GM18511 (cell line): ENCODE data around the gene ANO1.
"Not testable (repeated sequence)": the region's sequence is repeated elsewhere in the genome, so short reads cannot be mapped to it uniquely, and the experiment has no call there.

Experiments used
- ATAC-seq: cut with Tn5 transposase; IDR thresholded peaks from one replicate; pipeline ENCODE4 v1.9.1; 2021; ENCODE audit warnings: mild to moderate bottlenecking, moderate library complexity; ENCODE audit not compliant: unreplicated experiment

The ANO1 gene

DNA sequence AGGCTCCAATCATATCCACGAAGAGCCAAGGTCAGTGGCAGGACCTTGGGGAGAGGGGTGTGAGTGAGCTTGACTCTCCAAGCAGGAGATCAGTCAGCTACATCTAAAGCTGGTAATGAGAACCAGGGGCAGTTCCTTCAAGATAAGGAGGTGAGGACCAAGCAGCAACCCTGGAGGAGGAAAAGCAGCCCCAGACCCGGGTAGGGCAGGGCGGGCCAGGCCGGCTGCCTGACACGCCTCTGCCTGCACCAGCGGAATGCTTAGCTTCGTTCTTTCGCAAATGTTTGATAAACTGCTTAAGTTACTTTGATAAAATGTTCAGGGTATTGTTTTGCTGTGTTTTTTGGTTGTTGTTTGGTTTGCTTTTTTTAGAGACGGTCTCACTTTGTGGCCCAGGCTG, 106.3 kb downstream of the ANO1 start:
- ATAC-seq: no peak

DNA sequence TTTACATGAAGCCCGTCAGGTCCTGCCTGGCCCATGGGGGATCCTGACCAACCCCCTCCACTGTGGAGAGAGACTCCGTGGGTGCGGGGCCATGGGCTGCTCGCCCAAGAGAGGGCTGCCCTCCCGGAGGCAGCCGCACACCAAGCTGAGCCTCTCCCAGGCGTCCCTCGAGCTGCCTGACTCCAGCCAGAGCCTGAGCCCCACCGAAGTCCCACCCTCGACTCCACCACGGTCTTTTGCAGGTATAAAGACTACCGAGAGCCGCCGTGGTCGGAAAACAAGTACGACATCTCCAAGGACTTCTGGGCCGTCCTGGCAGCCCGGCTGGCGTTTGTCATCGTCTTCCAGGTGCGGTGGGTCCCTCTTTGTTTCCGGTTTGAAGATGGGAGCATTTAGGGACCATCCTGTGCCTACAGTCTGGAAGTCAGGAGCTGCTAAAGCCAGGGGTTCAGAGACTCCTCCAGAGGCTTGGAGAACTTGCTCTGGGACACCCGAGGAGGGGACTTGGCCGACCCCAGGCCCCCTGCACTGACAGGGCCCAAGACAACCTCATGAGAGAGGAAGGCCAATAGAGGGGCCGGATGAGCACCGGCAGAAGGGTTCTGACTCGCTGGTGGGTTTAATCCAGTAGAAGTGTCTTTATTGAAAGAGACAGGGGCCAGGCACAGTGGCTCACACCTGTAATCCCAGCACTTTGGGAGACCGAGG, 107.4 kb downstream of the ANO1 start:
- no peak for ATAC-seq

DNA sequence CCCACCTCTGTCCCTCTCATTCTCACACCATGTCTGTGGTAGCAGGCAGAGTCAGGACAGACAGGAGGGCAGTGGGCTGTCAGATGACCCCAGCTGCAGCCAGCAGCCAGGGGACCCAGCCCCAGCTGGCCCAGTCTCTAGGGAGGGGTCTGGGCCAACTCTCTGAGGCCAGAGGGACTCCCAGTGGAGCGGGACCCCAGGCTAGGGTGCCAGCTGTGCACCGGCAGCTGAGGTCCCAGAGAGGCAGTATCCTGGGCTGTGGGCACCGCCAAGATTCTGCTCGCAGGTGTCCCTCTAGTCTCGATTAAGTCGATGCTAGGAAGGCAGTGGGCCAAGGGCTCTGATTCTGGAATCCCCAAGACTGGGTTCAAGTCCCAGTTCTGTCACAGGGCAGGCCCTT, 108.3 kb downstream of the ANO1 start:
- no peak for ATAC-seq

DNA sequence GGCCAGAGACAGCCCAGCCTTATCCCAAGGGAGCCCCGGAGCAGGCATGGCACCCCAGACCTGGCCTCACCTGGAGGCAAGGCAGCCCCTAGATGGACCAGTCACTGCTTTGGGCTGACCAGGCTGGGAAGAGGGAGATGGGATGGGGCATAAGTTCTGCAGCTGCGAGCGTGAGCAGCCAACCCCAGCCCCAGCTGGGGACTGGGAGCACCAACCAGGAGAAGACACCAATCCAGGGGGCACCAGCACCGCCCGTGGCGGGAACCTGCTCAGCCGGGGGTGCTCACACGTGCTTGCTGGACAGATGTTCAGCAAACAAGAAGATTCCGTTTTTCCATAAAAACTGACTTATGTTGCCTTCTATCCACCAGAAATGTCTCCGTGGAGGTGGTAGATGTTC, 108.8 kb downstream of the ANO1 start:
- ATAC-seq: no peak

DNA sequence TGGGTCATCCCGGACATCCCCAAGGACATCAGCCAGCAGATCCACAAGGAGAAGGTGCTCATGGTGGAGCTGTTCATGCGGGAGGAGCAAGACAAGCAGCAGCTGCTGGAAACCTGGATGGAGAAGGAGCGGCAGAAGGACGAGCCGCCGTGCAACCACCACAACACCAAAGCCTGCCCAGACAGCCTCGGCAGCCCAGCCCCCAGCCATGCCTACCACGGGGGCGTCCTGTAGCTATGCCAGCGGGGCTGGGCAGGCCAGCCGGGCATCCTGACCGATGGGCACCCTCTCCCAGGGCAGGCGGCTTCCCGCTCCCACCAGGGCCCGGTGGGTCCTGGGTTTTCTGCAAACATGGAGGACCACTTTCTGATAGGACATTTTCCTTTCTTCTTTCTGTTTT, 109.7 kb downstream of the ANO1 start:
- ATAC-seq: no peak

DNA sequence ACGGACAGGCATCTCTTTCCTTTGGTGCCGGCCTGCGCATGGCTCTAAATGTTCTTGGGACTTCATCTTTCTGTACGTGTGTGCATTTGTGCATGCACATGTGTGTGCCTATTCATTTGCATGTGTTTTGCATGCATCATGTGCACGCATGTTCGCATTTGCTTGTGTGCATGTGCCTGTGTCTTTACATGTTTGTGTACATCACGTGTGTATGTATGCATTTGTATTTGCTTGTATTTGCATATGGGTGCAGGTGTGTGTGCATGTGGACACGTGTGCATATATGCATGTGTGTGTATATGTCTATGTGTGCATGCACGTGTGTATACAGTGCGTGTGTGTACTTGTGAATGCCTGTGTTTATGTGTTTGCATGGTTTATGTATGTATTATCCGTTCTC, 111.5 kb downstream of the ANO1 start:
- no peak for ATAC-seq

DNA sequence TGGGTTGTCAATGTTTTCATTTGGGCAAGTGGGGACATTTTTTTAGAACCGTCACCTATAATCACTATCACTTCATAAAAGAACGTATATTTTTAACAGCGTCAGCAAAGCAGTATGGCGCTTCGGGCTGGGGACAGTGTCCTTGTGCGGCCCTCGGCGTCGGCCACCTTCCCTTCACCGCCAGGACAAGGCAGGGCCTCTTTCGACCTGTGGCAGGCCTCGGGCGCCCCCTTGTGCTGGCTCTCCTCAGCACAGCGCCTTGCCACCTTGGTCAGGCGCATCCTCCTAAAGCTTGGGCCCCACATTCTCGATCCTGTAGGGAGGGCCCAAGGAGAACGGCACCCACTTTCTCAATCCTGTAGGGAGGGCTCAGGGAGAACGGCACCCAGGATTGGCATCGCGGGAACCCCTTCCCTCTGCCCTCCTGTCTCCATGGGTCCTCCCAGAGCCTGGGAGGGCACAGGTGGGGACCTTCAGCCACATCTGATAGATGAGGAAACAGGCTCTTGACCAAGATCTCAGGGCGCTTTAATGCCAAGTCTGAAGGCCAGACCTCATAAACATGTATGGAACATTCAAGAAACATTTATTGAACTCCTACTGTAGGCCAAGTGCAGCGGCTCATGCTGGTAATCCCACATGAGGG, 113.5 kb downstream of the ANO1 start:
- ATAC-seq: no peak

DNA sequence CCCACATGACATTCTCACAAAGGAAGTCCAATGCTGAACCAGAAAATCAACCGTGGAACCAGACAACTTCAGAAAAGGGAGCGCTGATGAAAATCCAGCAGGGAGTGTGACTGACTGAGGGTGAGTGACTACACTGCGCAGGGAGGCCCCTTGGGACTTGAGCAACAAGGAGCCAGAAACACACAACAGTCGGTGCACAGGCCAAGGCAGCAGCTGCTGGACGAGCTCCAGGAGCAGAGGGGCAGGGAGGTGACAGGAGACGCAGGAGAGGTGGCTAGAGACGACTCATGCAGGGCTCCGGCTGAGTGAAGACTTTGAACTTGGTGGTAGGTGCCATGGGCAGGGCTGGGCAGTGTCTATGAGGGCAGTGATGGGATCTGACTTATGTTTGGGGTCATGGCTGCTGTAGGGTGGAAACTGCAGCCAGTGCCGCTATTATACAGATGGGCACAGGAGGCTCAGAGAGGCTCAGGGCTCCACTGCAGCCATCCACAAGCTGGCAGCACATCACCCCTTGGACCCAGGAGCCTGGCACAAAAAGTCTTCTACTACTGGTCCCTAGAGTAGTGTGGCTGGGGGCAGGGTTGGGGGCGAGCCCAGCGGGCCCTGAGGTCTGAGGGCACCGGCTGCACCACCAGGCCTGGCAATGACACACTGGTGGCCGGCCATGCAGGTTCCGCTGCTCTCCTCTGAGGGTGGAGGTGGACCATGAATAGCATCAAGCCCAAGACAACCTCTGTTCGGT, 114.7 kb downstream of the ANO1 start:
- no peak for ATAC-seq

DNA sequence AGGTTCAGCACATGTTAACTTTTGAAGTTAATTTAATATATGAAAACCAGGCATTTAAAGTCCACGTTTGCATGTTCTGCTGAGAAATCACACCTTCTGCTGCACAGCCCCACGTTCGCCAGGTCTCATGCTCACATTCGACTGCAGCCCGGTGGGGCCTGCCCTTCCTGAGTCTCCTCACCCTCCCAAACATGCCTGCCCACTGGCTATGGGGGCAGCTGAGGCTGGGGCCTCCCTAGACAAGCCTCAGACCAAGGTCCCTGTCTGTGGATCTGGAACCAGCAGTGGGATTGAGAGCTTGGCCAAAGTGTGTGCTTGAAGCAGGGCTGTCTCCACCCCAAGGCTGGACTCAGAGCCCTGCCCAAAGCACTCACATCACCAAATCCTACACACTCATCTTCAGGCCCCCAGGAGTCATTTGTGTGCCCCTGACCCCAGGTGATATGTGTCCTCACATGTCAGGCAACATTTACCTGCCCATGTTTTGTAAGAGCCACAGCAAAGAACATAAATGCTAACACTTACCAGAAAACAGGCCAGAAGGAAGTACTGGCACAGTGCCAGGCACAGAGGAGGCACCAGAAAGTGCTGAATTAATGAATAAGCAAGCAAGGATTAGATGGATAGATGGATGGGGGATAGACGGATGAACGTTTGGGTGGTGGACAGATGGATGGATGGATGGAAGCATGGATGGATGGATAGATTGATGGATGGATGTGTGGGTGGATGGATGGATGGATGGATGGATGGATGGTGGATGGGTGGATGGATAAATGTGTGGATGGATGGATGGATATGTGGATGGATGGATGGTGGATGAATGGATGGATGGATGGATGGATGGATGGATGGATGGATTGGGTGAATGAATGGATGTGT, 115.5 kb downstream of the ANO1 start:
- ATAC-seq: no peak

DNA sequence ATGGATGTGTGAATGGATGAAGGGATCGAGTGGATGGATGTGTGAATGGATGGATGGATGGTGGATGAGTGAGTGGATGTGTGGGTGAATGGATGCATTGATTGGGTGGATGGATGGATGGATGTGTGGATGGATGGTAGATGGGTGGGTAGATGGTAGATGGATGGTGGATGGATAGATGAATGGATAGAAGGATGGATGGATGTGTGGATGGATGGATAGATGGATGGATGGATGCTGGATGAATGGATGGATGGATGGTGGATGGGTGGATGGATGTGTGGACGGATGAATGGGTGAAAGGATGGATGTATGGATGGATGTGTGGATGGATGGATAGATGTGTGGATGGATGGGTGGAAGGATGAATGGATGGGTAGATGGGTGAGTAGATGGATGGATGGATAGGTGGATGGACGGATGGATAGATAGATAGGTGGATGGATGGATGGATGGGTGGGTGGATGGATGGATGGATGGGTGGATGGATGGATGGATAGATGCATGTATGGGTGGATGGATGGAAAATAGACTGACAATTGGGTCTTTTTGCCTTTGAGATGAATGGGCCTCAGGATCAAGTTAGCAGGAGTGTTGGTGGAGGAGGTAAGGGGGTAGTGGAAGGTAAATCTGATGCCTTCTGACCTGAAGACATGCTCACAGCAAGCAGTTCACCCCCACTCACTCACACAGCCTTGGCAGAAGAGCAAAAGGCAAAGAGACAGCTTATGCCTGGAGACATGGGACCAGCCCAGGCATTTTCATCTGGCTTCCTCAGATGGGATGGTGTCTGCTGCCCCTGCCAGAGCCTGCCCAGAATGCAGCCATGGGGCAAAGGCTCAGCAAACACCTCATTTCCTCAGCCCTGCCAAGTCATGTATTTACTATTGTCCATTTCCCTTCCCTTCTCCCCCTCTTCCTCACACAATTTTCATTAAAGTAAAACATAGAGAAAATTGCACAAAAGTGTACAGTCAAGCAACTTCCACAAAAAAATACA, 117.0 kb downstream of the ANO1 start:
- ATAC-seq: no peak

DNA sequence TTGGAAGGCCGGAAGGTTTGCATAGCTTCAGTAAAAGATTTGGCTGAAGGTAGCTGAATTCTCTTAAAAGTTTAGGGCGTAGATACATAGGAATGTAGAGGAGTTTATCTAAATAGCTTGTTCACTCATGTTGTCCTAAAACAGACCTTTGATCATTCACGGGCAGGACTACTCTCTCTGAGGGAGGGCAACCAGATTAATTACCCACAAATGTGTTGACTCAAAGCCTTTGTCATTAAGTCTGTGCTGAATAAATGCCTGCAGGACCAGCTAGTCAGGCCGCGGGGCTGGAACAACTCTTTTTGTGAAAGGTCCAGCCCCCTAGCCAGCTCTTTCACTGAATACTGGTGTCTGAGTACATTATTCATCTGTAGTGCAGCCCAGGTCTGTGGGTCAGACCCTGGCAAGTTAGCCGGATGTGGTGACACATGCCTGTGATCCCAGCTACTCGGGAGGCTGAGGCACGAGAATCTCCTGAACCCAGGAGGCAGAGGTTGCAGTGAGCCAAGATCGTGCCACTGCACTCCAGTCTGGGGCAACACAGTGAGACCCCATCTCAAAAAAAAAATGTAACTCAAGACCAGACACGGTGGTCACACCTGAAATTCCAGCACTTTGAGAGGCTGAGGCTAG, 122.2 kb downstream of the ANO1 start:
- no peak for ATAC-seq

DNA sequence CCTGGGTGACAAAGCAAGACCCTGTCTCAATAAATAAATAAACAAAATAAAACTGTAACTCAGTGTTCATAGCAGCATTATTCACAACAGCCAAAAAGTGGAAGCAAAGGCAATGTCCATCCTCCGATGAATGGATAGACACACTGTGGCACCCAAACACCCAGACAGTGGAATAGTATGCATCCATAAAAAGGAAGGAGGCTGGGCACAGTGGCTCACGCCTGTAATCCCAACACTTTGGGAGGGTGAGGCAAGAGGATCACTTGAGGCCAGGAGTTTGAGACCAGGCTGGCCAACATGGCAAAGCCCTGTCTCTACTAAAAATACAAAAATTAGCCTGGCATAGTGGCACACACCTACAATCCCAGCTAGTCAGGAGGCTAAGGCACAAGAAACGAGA, 122.9 kb downstream of the ANO1 start:
- ATAC-seq: not testable (repeated sequence)

DNA sequence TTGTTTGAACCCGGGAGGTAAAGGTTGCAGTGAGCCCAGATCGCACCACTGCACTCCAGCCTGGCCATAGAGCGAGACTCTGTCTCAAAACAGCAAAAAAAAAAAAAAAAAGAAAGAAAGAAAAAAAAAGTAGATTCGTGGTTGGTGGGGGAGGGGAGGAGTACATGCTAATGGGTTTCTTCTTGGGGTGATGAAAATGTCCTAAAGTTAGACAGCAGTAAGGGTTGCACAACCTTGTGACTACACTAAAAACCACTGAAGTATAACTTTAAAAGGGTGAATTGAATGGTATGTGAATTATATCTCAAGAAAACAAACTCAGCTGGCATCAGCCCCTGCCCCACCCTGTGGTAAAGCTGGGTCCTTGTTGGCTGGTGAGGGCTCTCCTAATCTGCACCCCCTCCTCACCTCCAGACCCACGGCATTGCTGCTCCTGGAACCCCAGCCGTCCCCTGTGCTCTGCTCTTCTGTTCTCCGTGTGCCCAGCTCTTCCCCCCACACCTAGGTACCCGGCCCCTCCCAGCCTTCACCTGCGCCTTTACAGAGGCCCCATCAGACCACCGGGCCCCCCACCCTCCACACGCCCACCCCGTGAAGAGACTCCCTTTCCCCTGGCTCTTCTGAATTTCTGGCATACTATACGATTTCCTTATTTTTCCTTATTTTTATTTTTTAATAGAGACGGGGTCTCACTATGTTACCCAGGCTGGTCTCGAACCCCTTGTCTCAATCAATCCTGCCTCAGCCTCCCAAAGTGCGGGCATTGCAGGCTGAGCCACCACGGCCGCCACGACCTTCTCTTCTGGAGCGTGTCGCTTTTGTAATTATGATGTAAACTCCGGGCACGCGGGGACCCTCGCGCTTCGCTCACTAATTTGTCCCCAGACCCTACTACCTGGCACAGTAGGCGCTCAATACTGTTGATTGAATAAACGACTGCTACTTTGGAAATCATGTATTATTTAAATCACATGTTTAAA, 124.1 kb downstream of the ANO1 start:
- ATAC-seq: no peak

DNA sequence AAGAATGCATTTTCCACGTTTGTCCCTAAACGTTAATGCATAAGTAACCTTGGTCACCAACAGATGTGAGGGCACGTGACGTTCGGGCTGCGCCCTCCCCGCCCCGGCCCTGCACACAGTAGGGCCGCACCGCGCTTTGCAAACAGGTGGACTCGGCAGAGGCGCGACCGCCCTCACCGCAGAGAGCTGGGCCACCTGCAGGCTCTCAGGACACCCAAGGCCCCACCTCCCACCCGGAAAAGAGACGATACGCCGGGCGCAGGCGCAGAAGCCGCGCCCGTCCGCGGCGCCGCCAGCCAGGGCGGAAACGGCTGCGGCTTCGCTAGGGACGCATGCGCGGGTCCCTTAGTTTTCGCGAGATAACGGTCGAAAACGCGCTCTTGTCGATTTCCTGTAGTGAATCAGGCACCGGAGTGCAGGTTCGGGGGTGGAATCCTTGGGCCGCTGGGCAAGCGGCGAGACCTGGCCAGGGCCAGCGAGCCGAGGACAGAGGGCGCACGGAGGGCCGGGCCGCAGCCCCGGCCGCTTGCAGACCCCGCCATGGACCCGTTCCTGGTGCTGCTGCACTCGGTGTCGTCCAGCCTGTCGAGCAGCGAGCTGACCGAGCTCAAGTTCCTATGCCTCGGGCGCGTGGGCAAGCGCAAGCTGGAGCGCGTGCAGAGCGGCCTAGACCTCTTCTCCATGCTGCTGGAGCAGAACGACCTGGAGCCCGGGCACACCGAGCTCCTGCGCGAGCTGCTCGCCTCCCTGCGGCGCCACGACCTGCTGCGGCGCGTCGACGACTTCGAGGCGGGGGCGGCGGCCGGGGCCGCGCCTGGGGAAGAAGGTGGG, 125.0 kb downstream of the ANO1 start, which contains the start of gene FADD:
FADD (plus strand) TSS at position 377 of the 831 bp plus-strand sequence; CDS start at position 541, 164 bp downstream.
- ATAC-seq: peak; percentile 77

DNA sequence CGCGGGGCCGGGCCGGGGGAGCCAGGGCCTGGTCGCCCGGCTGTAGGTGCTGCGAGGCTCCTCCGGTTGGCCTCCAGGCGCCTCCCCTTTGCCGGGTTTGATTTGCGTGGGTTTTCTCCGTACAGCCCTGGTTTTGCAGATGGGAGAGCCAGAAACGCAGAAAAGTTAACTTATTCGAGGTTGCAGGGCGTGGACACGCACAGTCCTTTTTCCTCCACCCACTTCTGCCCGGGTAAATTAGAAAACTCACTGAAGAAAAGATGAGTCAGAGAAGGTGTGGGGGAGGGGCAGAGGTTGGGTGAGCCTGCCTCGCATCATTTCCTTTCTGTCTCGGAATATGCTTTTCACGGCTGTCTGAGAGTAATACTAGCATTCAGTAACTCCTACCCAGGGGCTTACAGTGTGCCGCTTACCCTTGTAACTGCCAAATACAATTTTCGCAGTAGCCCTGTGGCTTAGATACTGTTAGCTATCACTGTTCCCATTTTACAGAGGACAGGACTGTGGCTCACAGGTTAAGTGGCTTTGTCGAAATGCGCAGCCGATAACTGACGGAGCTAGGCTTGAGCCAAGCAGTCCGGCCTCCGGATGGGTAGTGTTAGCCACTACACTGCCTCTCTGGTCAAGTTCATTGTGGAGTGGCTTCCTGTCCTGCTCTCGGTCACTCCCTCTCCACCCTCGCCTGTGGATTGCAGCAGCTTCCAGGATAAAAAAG, 125.8 kb downstream of the ANO1 start:
- peak; percentile 50 for ATAC-seq

DNA sequence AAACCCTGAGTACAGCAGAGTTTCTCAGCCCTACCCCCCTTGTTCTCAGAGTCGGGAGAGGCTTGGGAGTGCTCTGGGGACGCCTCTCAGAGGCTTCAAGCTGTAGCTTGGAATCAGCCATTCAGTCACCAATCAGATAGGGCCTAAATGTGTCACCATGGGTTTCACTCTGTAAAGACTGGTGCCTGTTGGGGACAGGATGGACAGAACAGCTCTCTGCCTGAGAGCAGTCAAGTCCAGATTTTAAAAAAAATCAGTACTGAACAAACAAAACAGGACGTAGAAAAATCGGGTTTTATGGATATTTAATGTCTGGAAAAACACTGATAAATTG, 126.3 kb downstream of the ANO1 start:
- no peak for ATAC-seq
